Mammary epithelial cell (primary cell): ENCODE measurements around the gene S1PR5.

Experiments
- EZH2 ChIP-seq: IDR thresholded peaks from 2 replicates; pipeline ENCODE4 v1.6.1; 2012; ENCODE audit warnings: low read length, inconsistent platforms, borderline replicate concordance
- TF ChIP-seq, protein P1 (sequence below), 2 donors: IDR thresholded peaks in 1 of 2; conservative IDR thresholded peaks in 1 of 2; 2 replicates each; pipeline ENCODE4 v1.5.1; 2011 to 2012; ENCODE audit warnings: inconsistent platforms in 2 of 2, low read length in 2 of 2, mild to moderate bottlenecking in 2 of 2, control low read depth in 1 of 2, low read depth in 1 of 2; ENCODE audit not compliant: insufficient read depth in 1 of 2; ENCODE audit errors: extremely low read depth in 1 of 2

DNA sequence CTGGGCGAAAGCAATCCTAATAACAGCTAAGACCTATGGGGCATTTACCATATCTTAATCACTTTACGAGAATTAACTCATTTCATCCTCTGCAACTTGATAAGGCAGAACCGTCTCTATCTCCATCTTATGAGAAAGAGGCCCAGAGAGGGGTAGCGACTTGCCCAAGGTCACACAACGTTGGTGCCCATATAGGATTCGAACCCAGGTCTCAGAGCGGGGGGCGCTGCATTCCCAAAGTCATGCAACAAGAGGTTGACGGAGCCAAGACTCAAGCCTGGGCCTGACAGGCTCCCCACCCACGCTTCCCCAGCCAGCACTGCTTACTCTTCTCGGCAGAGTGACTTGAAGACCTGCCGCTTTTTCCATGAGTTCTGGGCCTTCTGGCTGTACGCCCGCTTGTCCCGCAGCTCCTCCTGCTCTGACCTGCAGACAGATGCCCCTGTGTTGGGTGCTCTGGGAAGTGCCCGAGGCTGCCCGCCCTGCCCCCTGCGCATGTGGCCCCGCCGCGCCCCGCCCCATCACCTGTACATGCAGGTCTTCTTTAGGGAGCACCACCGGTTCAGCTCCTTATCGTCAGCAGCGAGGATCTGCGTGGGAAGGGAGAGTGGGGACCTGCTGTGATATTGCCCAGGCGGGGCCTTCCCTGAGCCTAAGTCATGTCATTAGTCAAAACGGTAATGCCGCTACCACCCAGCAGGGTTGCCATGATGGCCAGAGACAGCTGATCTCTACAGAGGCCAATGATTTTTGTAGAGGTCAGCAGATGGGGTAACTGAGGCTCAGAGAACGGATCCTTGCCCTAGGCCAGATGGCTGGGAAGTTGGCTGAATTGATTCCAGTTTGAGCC is 37.7 kb upstream of the S1PR5 start:
- TF ChIP-seq, protein P1, sequence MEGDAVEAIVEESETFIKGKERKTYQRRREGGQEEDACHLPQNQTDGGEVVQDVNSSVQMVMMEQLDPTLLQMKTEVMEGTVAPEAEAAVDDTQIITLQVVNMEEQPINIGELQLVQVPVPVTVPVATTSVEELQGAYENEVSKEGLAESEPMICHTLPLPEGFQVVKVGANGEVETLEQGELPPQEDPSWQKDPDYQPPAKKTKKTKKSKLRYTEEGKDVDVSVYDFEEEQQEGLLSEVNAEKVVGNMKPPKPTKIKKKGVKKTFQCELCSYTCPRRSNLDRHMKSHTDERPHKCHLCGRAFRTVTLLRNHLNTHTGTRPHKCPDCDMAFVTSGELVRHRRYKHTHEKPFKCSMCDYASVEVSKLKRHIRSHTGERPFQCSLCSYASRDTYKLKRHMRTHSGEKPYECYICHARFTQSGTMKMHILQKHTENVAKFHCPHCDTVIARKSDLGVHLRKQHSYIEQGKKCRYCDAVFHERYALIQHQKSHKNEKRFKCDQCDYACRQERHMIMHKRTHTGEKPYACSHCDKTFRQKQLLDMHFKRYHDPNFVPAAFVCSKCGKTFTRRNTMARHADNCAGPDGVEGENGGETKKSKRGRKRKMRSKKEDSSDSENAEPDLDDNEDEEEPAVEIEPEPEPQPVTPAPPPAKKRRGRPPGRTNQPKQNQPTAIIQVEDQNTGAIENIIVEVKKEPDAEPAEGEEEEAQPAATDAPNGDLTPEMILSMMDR (conservative IDR thresholded peaks at IDR 0.05 in 1 of 2, IDR thresholded peaks at IDR 0.05 in 1 of 2; ENCODE audit: extremely low read depth in 1 of 2, insufficient read depth in 1 of 2, low read depth in 1 of 2, low read length in 2 of 2) = peak; percentile 25 to 36
- no peak for TF ChIP-seq EZH2
